GM23248 (cell line): ENCODE results near the gene MAGEB4.

ENCODE experiments used
- EZH2 ChIP-seq: fragments of 200-600 bp; sonication (generic); IDR thresholded peaks from 2 replicates; pipeline ENCODE4 v1.6.1; 2018; ENCODE audit warnings: antibody characterized with exemption, mild to moderate bottlenecking; ENCODE audit not compliant: insufficient read depth, poor library complexity, severe bottlenecking
- EZH2phosphoT487 ChIP-seq: fragments of 200-600 bp; sonication (generic); IDR thresholded peaks from 2 replicates; pipeline ENCODE4 v1.6.1; 2018; ENCODE audit warnings: antibody characterized with exemption, moderate library complexity, mild to moderate bottlenecking, low read depth; ENCODE audit not compliant: insufficient read depth

DNA sequence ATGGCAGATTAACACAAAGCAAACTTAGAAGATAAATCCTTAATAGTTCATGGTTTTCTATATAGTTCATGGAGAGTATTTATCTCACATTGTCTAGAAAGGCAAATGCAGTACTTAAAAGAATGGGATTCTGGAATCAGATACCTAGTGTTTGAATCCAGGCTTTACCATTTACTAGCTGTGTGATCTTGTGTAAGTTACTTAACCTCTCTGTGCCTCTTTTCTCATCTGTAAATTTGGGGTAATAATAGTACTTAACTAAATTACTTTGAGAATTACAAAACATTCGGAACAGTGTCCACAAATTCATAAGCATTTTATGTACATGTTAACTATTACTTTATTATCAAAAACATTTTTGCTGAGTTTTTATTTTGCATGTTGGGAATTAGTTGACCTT lies 21.0 kb downstream of the MAGEB4 start:
- TF ChIP-seq EZH2 = no peak
- TF ChIP-seq EZH2phosphoT487 = no peak
